Suprapubic skin (tissue), 4 donors: ENCODE measurements around the gene SMAD2. TPM values are rescaled to one million over a fixed set of nuclear protein-coding genes. Genes with fewer than 3 reads are reported as not detected.
"Not testable (repeated sequence)": the region's sequence is repeated elsewhere in the genome, so short reads cannot be mapped to it uniquely, and the experiment has no call there.

Source experiments
- DNase-seq, 2 donors: peaks; one replicate each; pipeline ENCODE4 v3.0.0-alpha.2; 2019; ENCODE audit warnings: low spot score in 2 of 2
- H3K27ac ChIP-seq: fragments of 200-600 bp; sonication (generic); one replicate; pipeline ENCODE4 v1.5.1; 2019
- H3K27me3 ChIP-seq: fragments of 200-600 bp; sonication (generic); one replicate; pipeline ENCODE4 v1.5.1; 2019
- H3K36me3 ChIP-seq: fragments of 200-600 bp; sonication (generic); one replicate; pipeline ENCODE4 v1.5.1; 2019
- H3K4me1 ChIP-seq: fragments of 200-600 bp; sonication (generic); one replicate; pipeline ENCODE4 v1.5.1; 2019
- H3K4me3 ChIP-seq: fragments of 200-600 bp; sonication (generic); one replicate; pipeline ENCODE4 v1.5.1; 2019; ENCODE audit warnings: mild to moderate bottlenecking
- H3K9me3 ChIP-seq: fragments of 200-600 bp; sonication (generic); one replicate; pipeline ENCODE4 v1.5.1; 2019
- EP300 ChIP-seq: sonication (generic); formaldehyde crosslinking; IDR thresholded peaks from one replicate; pipeline ENCODE4 v1.6.1; 2017; ENCODE audit warnings: antibody characterized with exemption
- POLR2A ChIP-seq, 2 donors: fragments of 450-650 bp; IDR thresholded peaks; one replicate each; pipeline ENCODE4 v1.6.1; 2017; ENCODE audit warnings: antibody characterized with exemption in 2 of 2, mild to moderate bottlenecking in 2 of 2, moderate library complexity in 2 of 2
- POLR2AphosphoS5 ChIP-seq, 3 donors: sonication (generic); formaldehyde crosslinking; IDR thresholded peaks; one replicate each; pipeline ENCODE4 v1.6.1; 2017; ENCODE audit warnings: antibody characterized with exemption in 3 of 3
- WGBS: methylation state at CpG from one replicate; pipeline ENCODE4 v1.1.5; 2018; 5-methylcytosine and 5-hydroxymethylcytosine counted together
- total RNA-seq, 4 donors: library from RNA; depleted of rRNA; stranded (reverse); fragments of >200 nt; gene quantifications; one replicate each; pipeline ENCODE4 v1.1.0, GENCODE V29; 2016
- TF ChIP-seq, protein P1 (sequence below), 2 donors: fragments of 200-600 bp in 1 of 2; fragments of 450-650 bp in 1 of 2; sonication (generic) in 1 of 2; IDR thresholded peaks; one replicate each; pipeline ENCODE4 v1.5.1; 2016 to 2019; ENCODE audit warnings: antibody characterized with exemption in 2 of 2, mild to moderate bottlenecking in 1 of 2, moderate library complexity in 1 of 2

The SMAD2 gene
- total RNA-seq, 4 donors from 2014 or later = 47.5 to 75.9 (median 59.3) TPM

DNA sequence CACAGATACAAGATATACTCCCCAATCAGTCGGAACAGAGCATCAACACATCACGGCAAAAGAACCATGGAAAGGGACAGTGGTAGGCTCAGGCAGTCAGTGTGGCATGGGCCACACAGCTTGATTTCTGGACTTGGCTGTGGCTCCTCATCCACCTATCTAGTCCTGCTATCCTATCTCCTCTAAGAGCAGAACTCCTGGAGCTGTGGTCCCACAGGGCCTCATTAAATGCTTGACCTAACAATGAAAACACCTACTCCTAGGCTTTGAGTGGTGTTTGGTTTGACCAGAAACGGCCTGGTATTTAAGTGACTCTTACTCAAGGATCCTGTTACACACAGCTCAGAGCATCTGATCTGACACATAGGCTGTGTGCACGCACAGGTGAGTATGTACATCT lies 33.6 kb upstream of the SMAD2 start:
- no peak overlapping the region for H3K4me3 ChIP-seq
- no peaks in the 10 kb centered on the region for H3K36me3 ChIP-seq
- peaks cover 10% of the 10 kb centered on the region for H3K9me3 ChIP-seq
- no peak for DNase-seq
- no peaks in the 10 kb centered on the region for H3K4me1 ChIP-seq
- no peaks in the 10 kb centered on the region for H3K27me3 ChIP-seq
- 88% methylated on average over 4 of the region's 4 CpGs for WGBS
- TF ChIP-seq POLR2AphosphoS5 (IDR thresholded peaks at IDR 0.05) (no peak), POLR2A (IDR thresholded peaks at IDR 0.05) (no peak), EP300 (no peak)
- TF ChIP-seq, protein P1, sequence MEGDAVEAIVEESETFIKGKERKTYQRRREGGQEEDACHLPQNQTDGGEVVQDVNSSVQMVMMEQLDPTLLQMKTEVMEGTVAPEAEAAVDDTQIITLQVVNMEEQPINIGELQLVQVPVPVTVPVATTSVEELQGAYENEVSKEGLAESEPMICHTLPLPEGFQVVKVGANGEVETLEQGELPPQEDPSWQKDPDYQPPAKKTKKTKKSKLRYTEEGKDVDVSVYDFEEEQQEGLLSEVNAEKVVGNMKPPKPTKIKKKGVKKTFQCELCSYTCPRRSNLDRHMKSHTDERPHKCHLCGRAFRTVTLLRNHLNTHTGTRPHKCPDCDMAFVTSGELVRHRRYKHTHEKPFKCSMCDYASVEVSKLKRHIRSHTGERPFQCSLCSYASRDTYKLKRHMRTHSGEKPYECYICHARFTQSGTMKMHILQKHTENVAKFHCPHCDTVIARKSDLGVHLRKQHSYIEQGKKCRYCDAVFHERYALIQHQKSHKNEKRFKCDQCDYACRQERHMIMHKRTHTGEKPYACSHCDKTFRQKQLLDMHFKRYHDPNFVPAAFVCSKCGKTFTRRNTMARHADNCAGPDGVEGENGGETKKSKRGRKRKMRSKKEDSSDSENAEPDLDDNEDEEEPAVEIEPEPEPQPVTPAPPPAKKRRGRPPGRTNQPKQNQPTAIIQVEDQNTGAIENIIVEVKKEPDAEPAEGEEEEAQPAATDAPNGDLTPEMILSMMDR (IDR thresholded peaks at IDR 0.05) = no peak
- H3K27ac ChIP-seq = no peak overlapping the region

DNA sequence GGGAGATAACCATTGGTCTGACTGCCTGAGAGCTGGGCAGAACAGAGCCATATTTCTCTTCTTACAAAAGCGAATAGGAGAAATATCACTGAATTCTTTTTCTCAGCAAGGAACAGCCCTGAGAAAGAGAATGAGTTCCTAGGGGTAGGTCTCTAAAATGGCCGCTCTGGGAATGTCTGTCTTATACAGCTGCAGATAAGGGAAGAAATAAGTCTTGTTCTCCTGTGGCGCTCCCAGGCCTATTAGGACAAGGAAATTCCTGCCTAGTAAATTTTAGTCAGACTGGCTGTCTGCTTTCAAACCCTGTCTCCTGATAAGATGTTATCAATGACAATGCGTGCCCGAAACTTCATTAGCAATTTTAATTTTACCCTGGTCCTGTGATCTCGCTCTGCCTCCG lies 30.5 kb upstream of the SMAD2 start:
- 91% methylated on average over 7 of the region's 7 CpGs for WGBS
- not testable (repeated sequence) for H3K9me3 ChIP-seq, H3K36me3 ChIP-seq, DNase-seq, H3K27ac ChIP-seq, H3K4me3 ChIP-seq, H3K4me1 ChIP-seq, H3K27me3 ChIP-seq

- peak overlapping the region; percentile 35 for H3K27ac ChIP-seq
These were observed 23.0 kb upstream of the SMAD2 start for GRCh38 chr18:47953471-47953931.

GRCh38 chr18:47950511-47950910 lies 20.1 kb upstream of the SMAD2 start:
- H3K4me3 ChIP-seq = no peak overlapping the region
- DNase-seq = no peak
- H3K36me3 ChIP-seq = no peaks in the 10 kb centered on the region
- H3K27me3 ChIP-seq = no peaks in the 10 kb centered on the region
- no peak for TF ChIP-seq POLR2A (IDR thresholded peaks at IDR 0.05)
- TF ChIP-seq, protein P1 (IDR thresholded peaks at IDR 0.05) = no peak
- no peak for TF ChIP-seq POLR2AphosphoS5 (IDR thresholded peaks at IDR 0.05)
- no peak for TF ChIP-seq EP300
- H3K27ac ChIP-seq = no peak overlapping the region
- 83% methylated on average over 2 of the region's 2 CpGs for WGBS
- H3K4me1 ChIP-seq = peaks cover 12% of the 10 kb centered on the region
- H3K9me3 ChIP-seq = no peaks in the 10 kb centered on the region

More at GRCh38 chr18:47953471-47953931, 23.0 kb upstream of the SMAD2 start:
- DNase-seq = peak in 1 of 2 donors; percentile 67
- no peak for TF ChIP-seq POLR2AphosphoS5 (IDR thresholded peaks at IDR 0.05)
- no peak for TF ChIP-seq EP300
- TF ChIP-seq, protein P1 (IDR thresholded peaks at IDR 0.05) = no peak
- no peak for TF ChIP-seq POLR2A (IDR thresholded peaks at IDR 0.05)
- Histone ChIP-seq H3K9me3 (no peaks in the 10 kb centered on the region), H3K27me3 (no peaks in the 10 kb centered on the region), H3K4me3 (no peak overlapping the region), H3K36me3 (no peaks in the 10 kb centered on the region), H3K4me1 (peaks cover 12% of the 10 kb centered on the region)
- 6% methylated on average over 6 of the region's 6 CpGs for WGBS

GRCh38 chr18:47949202-47949601 lies 18.7 kb upstream of the SMAD2 start:
- H3K9me3 ChIP-seq = no peaks in the 10 kb centered on the region
- no peaks in the 10 kb centered on the region for H3K27me3 ChIP-seq
- H3K27ac ChIP-seq = no peak overlapping the region
- H3K4me1 ChIP-seq = peaks cover 12% of the 10 kb centered on the region
- no peak for TF ChIP-seq POLR2A (IDR thresholded peaks at IDR 0.05)
- no peak for TF ChIP-seq EP300
- no peak for TF ChIP-seq POLR2AphosphoS5 (IDR thresholded peaks at IDR 0.05)
- TF ChIP-seq, protein P1 (IDR thresholded peaks at IDR 0.05) = no peak
- no peaks in the 10 kb centered on the region for H3K36me3 ChIP-seq
- no peak for DNase-seq
- no peak overlapping the region for H3K4me3 ChIP-seq
- 56% methylated on average over 2 of the region's 2 CpGs for WGBS

DNA sequence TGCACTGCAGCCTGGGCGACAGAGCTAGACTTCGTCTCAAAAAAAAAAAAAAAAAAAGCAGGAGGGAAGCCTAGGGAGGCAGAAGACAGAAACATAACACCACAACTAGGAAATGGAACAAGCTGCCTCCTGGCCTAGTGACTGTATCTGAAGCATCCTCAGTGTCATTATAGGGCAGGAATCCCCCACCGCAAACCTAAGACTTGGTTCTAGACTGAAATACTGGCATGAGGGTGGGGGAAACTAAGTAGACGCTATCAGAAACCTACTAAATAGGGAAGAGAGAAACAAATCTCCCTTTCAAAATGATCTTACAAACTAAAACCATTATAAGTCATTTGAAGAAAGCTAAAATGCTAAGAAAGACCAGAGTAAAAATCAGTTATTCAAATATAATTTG lies 16.4 kb upstream of the SMAD2 start:
- TF ChIP-seq POLR2AphosphoS5 (IDR thresholded peaks at IDR 0.05) = no peak
- no peak for TF ChIP-seq POLR2A (IDR thresholded peaks at IDR 0.05)
- TF ChIP-seq, protein P1 (IDR thresholded peaks at IDR 0.05) = no peak
- TF ChIP-seq EP300 = no peak
- 95% methylated on average over 4 of the region's 4 CpGs for WGBS

More for the DNA sequence above, 16.4 kb upstream of the SMAD2 start:
- Histone ChIP-seq H3K27me3 (no peaks in the 10 kb centered on the region), H3K36me3 (no peaks in the 10 kb centered on the region), H3K4me1 (no peaks in the 10 kb centered on the region), H3K4me3 (no peak overlapping the region), H3K27ac (no peak overlapping the region), H3K9me3 (no peaks in the 10 kb centered on the region)
- no peak for DNase-seq
